ENCODE data around the gene CPVL.

DNA sequence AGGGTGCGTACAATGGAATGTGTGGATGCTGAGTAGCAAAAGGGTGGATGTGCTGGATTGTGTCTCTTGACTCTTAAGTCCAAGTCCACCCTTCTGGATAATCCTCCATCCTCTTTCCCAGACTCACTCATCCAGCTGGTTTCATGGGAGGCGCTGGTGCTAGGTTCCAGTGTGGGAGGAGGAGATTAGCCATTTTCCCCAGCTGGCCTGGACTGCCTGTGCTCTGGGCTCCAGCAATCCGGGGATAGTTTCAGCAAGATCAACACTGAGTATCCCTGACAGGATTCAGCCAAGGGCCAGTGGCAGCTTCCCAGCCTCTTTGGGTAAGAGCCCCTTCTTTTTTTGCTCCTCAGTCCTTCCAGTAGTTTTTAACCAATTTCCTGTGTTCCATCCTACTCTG, 166.6 kb downstream of the CPVL start:
- TF ChIP-seq GATA2 (IDR thresholded peaks at IDR 0.05; ENCODE audit: low read depth, low read length) (no peak), GATA3 (IDR thresholded peaks at IDR 0.05; ENCODE audit: low read depth, low read length) (no peak)

Data from SH-SY5Y (cell line).